Putamen (tissue), 1 donor: Measurements from ENCODE around the gene SLC35E2B.
"Not testable (repeated sequence)": the region's sequence is repeated elsewhere in the genome, so short reads cannot be mapped to it uniquely, and the experiment has no call there.

Experiments
- DNase-seq: peaks from one replicate; pipeline ENCODE4 v3.0.0-alpha.2; 2016; ENCODE audit warnings: low spot score

The SLC35E2B gene

GRCh38 chr1:1703796-1704195 lies 11.2 kb upstream of the SLC35E2B start:
- DNase-seq, result no peak

GRCh38 chr1:1702506-1702905 lies 9.9 kb upstream of the SLC35E2B start:
- not testable (repeated sequence) for DNase-seq

GRCh38 chr1:1700557-1700956 lies 8.0 kb upstream of the SLC35E2B start:
- not testable (repeated sequence) for DNase-seq

- DNase-seq, result not testable (repeated sequence)
Observed at GRCh38 chr1:1700067-1700466, 7.5 kb upstream of the SLC35E2B start.

- DNase-seq, result not testable (repeated sequence)
Observed at GRCh38 chr1:1699061-1699460, 6.5 kb upstream of the SLC35E2B start.

- not testable (repeated sequence) for DNase-seq
Observed at GRCh38 chr1:1697358-1698183, 5.0 kb upstream of the SLC35E2B start.

- DNase-seq, result not testable (repeated sequence)
Observed at GRCh38 chr1:1696431-1697357, 4.1 kb upstream of the SLC35E2B start.

GRCh38 chr1:1692324-1692713 lies 276 bp downstream of the SLC35E2B start:
- DNase-seq, result peak; percentile 58

GRCh38 chr1:1691443-1691842 lies 1.2 kb downstream of the SLC35E2B start:
- DNase-seq, result not testable (repeated sequence)

GRCh38 chr1:1689526-1689925 lies 3.1 kb downstream of the SLC35E2B start:
- DNase-seq, result not testable (repeated sequence)

GRCh38 chr1:1687846-1688245 lies 4.7 kb downstream of the SLC35E2B start:
- DNase-seq, result no peak

GRCh38 chr1:1684031-1684681 lies 8.4 kb downstream of the SLC35E2B start:
- no peak for DNase-seq

- no peak for DNase-seq
Observed at GRCh38 chr1:1683104-1683905, 9.3 kb downstream of the SLC35E2B start.

- no peak for DNase-seq
Observed at GRCh38 chr1:1680912-1681273, 11.7 kb downstream of the SLC35E2B start.

GRCh38 chr1:1680031-1680911 lies 12.3 kb downstream of the SLC35E2B start:
- no peak for DNase-seq

- no peak for DNase-seq
Observed at GRCh38 chr1:1678581-1679380, 13.8 kb downstream of the SLC35E2B start.

GRCh38 chr1:1677718-1678580 lies 14.6 kb downstream of the SLC35E2B start:
- no peak for DNase-seq

- DNase-seq, result not testable (repeated sequence)
Observed at GRCh38 chr1:1676087-1676486, 16.5 kb downstream of the SLC35E2B start.

- DNase-seq, result not testable (repeated sequence)
Observed at GRCh38 chr1:1675218-1675617, 17.4 kb downstream of the SLC35E2B start.
